ENCODE measurements around the gene DNAJC17. TPM values are rescaled to one million over a fixed set of nuclear protein-coding genes. Genes with fewer than 3 reads are reported as not detected.

The DNAJC17 gene
- total RNA-seq, 3 donors from 2014 or later, result 18.4 to 55.8 (median 24.3) TPM

GRCh38 chr15:40843261-40843884 is 36.1 kb upstream of the DNAJC17 start:
- H3K9me3 ChIP-seq, result no peaks in the 10 kb centered on the region
- H3K4me3 ChIP-seq, result peak overlapping the region; percentile 49 to 80 (median 68)
- no peak for DNase-seq (ENCODE audit: low spot score in 2 of 2)
- intact Hi-C loops (cut with DNase I; ENCODE audit: low total_unique reads), result no loop called here
- H3K36me3 ChIP-seq, result no peaks in the 10 kb centered on the region
- H3K4me1 ChIP-seq, result no peaks in the 10 kb centered on the region
- TF ChIP-seq POLR2AphosphoS5 (IDR thresholded peaks at IDR 0.05) (no peak), POLR2A (IDR thresholded peaks at IDR 0.05) (no peak), CTCF (IDR thresholded peaks at IDR 0.05) (no peak)
- no peaks in the 10 kb centered on the region for H3K27me3 ChIP-seq
- H3K27ac ChIP-seq, result peak overlapping the region; percentile 94 to 96

DNA sequence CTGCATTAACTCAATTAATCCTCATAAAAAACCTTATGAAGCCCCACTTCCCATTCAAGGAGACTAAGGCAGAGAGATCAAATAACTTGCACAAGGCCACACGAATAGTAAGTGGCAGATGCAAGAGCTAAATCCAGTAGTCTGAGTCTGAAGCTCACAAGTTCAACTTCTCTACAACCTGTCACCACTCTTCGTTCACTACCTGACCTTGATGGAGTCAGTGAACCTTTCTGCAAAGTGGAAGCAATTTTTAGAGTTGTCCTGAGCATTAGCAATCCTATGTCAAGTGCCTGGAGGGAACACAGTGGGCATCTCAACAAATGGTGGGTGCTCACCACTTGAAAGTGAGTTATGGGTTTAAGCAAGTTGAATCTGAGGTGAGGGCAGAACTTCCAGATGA is 34.5 kb upstream of the DNAJC17 start:
- Histone ChIP-seq H3K36me3 (no peaks in the 10 kb centered on the region), H3K4me3 (no peak overlapping the region), H3K9me3 (no peaks in the 10 kb centered on the region), H3K4me1 (no peaks in the 10 kb centered on the region), H3K27me3 (no peaks in the 10 kb centered on the region), H3K27ac (no peak overlapping the region)
- intact Hi-C loops (cut with DNase I; ENCODE audit: low total_unique reads), result no loop called here
- no peak for DNase-seq (ENCODE audit: low spot score in 2 of 2)
- TF ChIP-seq POLR2A (IDR thresholded peaks at IDR 0.05) (no peak), POLR2AphosphoS5 (IDR thresholded peaks at IDR 0.05) (no peak), CTCF (IDR thresholded peaks at IDR 0.05) (no peak)

- Histone ChIP-seq H3K27ac (peak overlapping the region in 1 of 2 donors; percentile 54), H3K27me3 (no peaks in the 10 kb centered on the region), H3K4me3 (no peak overlapping the region), H3K9me3 (no peaks in the 10 kb centered on the region), H3K36me3 (no peaks in the 10 kb centered on the region), H3K4me1 (no peaks in the 10 kb centered on the region)
- TF ChIP-seq CTCF (IDR thresholded peaks at IDR 0.05), result no peak
- TF ChIP-seq POLR2A (IDR thresholded peaks at IDR 0.05), result no peak
- no peak for TF ChIP-seq POLR2AphosphoS5 (IDR thresholded peaks at IDR 0.05)
- intact Hi-C loops (cut with DNase I; ENCODE audit: low total_unique reads), result no loop called here
- DNase-seq (ENCODE audit: low spot score in 2 of 2), result no peak
Observed at GRCh38 chr15:40838756-40839155, 31.5 kb upstream of the DNAJC17 start.

DNA sequence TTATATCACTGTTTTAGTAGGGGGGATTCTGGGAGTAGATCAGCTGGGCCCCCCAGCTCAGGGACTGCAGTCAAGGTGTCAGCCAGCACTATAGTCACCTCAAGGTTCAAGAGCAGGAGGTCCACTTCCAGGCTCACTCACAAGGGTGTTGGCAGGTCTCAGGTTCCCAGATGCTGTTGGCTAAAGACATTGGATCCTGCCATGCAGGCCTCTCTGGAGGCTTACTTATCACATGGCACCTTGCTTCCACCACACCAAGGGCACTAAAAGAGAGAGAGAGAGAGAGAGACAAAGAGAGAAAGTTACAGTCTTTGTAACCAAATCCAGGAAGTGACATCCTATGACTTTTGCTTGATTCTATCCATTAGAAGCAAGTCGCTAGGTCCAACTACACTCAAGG is 28.7 kb upstream of the DNAJC17 start:
- H3K4me1 ChIP-seq, result no peaks in the 10 kb centered on the region
- DNase-seq (ENCODE audit: low spot score in 2 of 2), result no peak
- no peaks in the 10 kb centered on the region for H3K36me3 ChIP-seq
- no peak overlapping the region for H3K27ac ChIP-seq
- no peaks in the 10 kb centered on the region for H3K9me3 ChIP-seq
- intact Hi-C loops (cut with DNase I; ENCODE audit: low total_unique reads), result no loop called here
- H3K27me3 ChIP-seq, result no peaks in the 10 kb centered on the region
- TF ChIP-seq POLR2AphosphoS5 (IDR thresholded peaks at IDR 0.05) (no peak), CTCF (IDR thresholded peaks at IDR 0.05) (no peak), POLR2A (IDR thresholded peaks at IDR 0.05) (no peak)
- H3K4me3 ChIP-seq, result no peak overlapping the region

DNA sequence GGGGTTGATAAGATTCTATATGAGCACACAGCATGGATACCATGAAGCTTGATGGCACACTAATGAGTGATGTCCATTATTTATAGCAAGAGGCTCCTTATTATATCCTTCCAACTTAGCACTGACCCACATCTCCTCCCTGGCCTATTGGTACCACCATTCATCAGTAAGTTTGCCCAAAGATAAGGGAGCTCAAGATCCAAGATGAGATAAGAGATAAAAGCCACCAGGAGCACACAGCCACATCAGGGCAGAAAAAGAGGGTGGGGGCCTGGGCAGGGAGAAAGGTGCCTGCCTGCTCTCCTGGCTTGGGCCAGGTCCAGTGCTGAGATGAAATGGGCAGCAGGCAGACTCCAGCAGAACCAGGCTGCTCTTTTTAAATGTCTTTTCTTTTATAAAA is 25.6 kb upstream of the DNAJC17 start:
- Histone ChIP-seq H3K36me3 (no peaks in the 10 kb centered on the region), H3K27ac (no peak overlapping the region)

More for the DNA sequence above, 25.6 kb upstream of the DNAJC17 start:
- no peak for TF ChIP-seq CTCF (IDR thresholded peaks at IDR 0.05)
- no peak for TF ChIP-seq POLR2A (IDR thresholded peaks at IDR 0.05)
- no peak for TF ChIP-seq POLR2AphosphoS5 (IDR thresholded peaks at IDR 0.05)
- H3K27me3 ChIP-seq, result no peaks in the 10 kb centered on the region
- intact Hi-C loops (cut with DNase I; ENCODE audit: low total_unique reads), result no loop called here
- no peaks in the 10 kb centered on the region for H3K4me1 ChIP-seq
- no peaks in the 10 kb centered on the region for H3K9me3 ChIP-seq
- DNase-seq (ENCODE audit: low spot score in 2 of 2), result peak in 1 of 2 donors; percentile 7
- no peak overlapping the region for H3K4me3 ChIP-seq
